HepG2 (cell line): ENCODE data around the gene RPS27L. TPM values are rescaled to one million over a fixed set of nuclear protein-coding genes. Genes with fewer than 3 reads are reported as not detected.

Source experiments
- ELF4 ChIP-seq: sonication (generic); formaldehyde crosslinking; IDR thresholded peaks from 2 replicates; pipeline ENCODE4 v1.5.0; 2020; ENCODE audit warnings: missing genetic modification reagents, mild to moderate bottlenecking, moderate library complexity, borderline replicate concordance
- SP5 ChIP-seq: IDR thresholded peaks from 2 replicates; pipeline ENCODE4 v1.6.1; 2016; ENCODE audit warnings: low read depth, borderline replicate concordance
- SRSF9 ChIP-seq: fragments of 200-400 bp; formaldehyde crosslinking; IDR thresholded peaks from 2 replicates; pipeline ENCODE4 v1.6.1; 2018; ENCODE audit warnings: borderline replicate concordance, mild to moderate bottlenecking, low read depth, low read length; ENCODE audit not compliant: insufficient read depth, poor library complexity, severe bottlenecking
- TCF7L2 ChIP-seq: IDR thresholded peaks from 2 replicates; pipeline ENCODE4 v1.6.1; 2011; ENCODE audit warnings: mild to moderate bottlenecking, low read depth, low read length, moderate library complexity
- TGIF2 ChIP-seq: IDR thresholded peaks from 2 replicates; pipeline ENCODE4 v1.6.1; 2016; ENCODE audit warnings: control low read depth, missing compliant biosample characterization
- TP53 ChIP-seq: sonication (generic); formaldehyde crosslinking; conservative IDR thresholded peaks from 2 replicates; pipeline ENCODE4 v1.4.0; 2020; ENCODE audit warnings: missing genetic modification reagents
- YEATS2 ChIP-seq: sonication (generic); formaldehyde crosslinking; IDR thresholded peaks from 2 replicates; pipeline ENCODE4 v1.4.0; 2020; ENCODE audit warnings: missing genetic modification reagents, borderline replicate concordance
- ZMYM3 ChIP-seq: sonication (generic); formaldehyde crosslinking; IDR thresholded peaks from 2 replicates; pipeline ENCODE4 v1.5.1; 2020; ENCODE audit warnings: mild to moderate bottlenecking, missing genetic modification reagents
- ZNF589 ChIP-seq: sonication (generic); formaldehyde crosslinking; conservative IDR thresholded peaks from 2 replicates; pipeline ENCODE4 v1.8.0; 2022; ENCODE audit warnings: mild to moderate bottlenecking, moderate library complexity, missing genetic modification reagents
- ZNF672 ChIP-seq: sonication (generic); formaldehyde crosslinking; IDR thresholded peaks from 2 replicates; pipeline ENCODE4 v1.8.1; 2022; ENCODE audit warnings: missing genetic modification reagents
- ZNF720 ChIP-seq: sonication (generic); formaldehyde crosslinking; IDR thresholded peaks from 2 replicates; pipeline ENCODE4 v1.4.0; 2020; ENCODE audit warnings: missing genetic modification reagents
- ZSCAN31 ChIP-seq: sonication (generic); formaldehyde crosslinking; IDR thresholded peaks from 2 replicates; pipeline ENCODE4 v1.5.0; 2020; ENCODE audit warnings: low read depth, mild to moderate bottlenecking, missing genetic modification reagents
- polyA plus RNA-seq, 8 experiments: library from polyadenylated mRNA; depleted of rRNA in 3 of 8; stranded (reverse) in 7 of 8; unstranded in 1 of 8; fragments of >200 nt; fragmentation: Illumina TruSeq in 4 of 8; extraction: Trizol in 4 of 8; gene quantifications; 2 replicates each; pipeline versions ENCODE4 v1.2.1 to v1.2.3, GENCODE V29; 2011 to 2016; ENCODE audit warnings: low read depth in 4 of 8, missing spikeins in 1 of 8, mixed read lengths in 1 of 8; ENCODE audit not compliant: insufficient read depth in 1 of 8
- total RNA-seq, 5 experiments: library from RNA; depleted of rRNA; stranded (reverse); fragments of >200 nt; fragmentation: Illumina TruSeq; extraction: Trizol; gene quantifications; 2 replicates each; pipeline ENCODE4 v1.2.3, GENCODE V29; 2016; ENCODE audit warnings: low read depth in 1 of 5
- TF ChIP-seq, protein P1 (sequence below): sonication (generic); formaldehyde crosslinking; IDR thresholded peaks from 2 replicates; pipeline ENCODE4 v1.5.1; 2020; ENCODE audit warnings: missing genetic modification reagents, mild to moderate bottlenecking, borderline replicate concordance
- TF ChIP-seq, protein P2 (sequence below): sonication (generic); formaldehyde crosslinking; IDR thresholded peaks from 2 replicates; pipeline ENCODE4 v1.5.0; 2020; ENCODE audit warnings: mild to moderate bottlenecking, missing genetic modification reagents
- TF ChIP-seq, protein P3 (sequence below): sonication (generic); formaldehyde crosslinking; IDR thresholded peaks from 2 replicates; pipeline ENCODE4 v1.5.0; 2020; ENCODE audit warnings: missing genetic modification reagents
- TF ChIP-seq, protein P4 (sequence below): sonication (generic); formaldehyde crosslinking; IDR thresholded peaks from 2 replicates; pipeline ENCODE4 v1.8.0; 2022; ENCODE audit warnings: mild to moderate bottlenecking, missing genetic modification reagents, moderate library complexity
- TF ChIP-seq, protein P5 (sequence below): sonication (generic); formaldehyde crosslinking; IDR thresholded peaks from 2 replicates; pipeline ENCODE4 v1.5.1; 2020; ENCODE audit warnings: mild to moderate bottlenecking, missing genetic modification reagents, borderline replicate concordance

The RPS27L gene
- total and polyA plus RNA-seq, 2 of the 13 experiments (the other 11 are each of a cell fraction or from before 2014, with no cell fraction given): 231 to 433 TPM

DNA sequence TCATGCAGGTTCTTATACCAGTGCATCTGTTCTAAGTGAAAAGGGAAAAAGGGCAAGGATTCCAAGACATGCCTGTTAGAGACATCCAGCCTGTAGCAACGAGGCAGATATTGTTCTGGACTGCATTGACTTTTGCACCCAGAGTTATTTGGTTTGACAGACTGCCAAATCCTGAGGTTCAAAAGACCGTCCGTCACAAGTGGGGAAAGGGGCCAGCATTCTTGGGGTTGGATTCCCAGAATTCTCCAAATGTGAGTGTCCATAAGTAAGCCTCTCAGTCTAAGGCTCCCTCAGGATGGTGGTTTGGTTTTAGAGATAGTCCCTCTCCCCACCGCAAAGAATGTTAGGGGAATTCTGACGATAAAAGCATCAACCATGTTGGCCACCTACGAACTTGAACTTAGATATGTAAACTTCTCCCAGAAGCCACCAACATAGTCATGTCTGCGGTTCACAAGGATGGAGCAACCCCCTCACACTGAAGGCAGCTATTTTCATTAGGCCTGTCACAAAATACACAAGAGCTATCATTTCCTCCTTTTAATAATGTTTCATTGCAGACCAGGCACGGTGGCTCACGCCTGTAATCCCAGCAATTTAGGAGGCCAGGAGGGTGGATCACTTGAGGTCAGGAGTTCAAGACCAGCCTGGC lies 49.3 kb downstream of the RPS27L start (continued):
- TF ChIP-seq ZSCAN31 (CRISPR knock-in tag) (peak; percentile 57; the same call in 1 of the 2 replicates), SRSF9 (no peak), ZMYM3 (CRISPR knock-in tag) (peak; percentile 44), ZNF589 (CRISPR knock-in tag) (no peak), ZNF720 (no peak), ELF4 (CRISPR knock-in tag) (peak; percentile 70; the same call in 1 of the 2 replicates), YEATS2 (CRISPR knock-in tag) (no peak; the same call in 1 of the 2 replicates), TP53 (CRISPR knock-in tag) (0 out of 2 replicates have a peak, but pooled peaks have one; percentile 18), SP5 (CRISPR knock-in tag) (no peak), TGIF2 (CRISPR knock-in tag) (peak; percentile 88), ZNF672 (CRISPR knock-in tag) (no peak), TCF7L2 (0 out of 2 replicates have a peak, but pooled peaks have one; percentile 24)
- TF ChIP-seq, protein P1, sequence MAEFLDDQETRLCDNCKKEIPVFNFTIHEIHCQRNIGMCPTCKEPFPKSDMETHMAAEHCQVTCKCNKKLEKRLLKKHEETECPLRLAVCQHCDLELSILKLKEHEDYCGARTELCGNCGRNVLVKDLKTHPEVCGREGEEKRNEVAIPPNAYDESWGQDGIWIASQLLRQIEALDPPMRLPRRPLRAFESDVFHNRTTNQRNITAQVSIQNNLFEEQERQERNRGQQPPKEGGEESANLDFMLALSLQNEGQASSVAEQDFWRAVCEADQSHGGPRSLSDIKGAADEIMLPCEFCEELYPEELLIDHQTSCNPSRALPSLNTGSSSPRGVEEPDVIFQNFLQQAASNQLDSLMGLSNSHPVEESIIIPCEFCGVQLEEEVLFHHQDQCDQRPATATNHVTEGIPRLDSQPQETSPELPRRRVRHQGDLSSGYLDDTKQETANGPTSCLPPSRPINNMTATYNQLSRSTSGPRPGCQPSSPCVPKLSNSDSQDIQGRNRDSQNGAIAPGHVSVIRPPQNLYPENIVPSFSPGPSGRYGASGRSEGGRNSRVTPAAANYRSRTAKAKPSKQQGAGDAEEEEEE (CRISPR knock-in tag): no peak
- TF ChIP-seq, protein P2, sequence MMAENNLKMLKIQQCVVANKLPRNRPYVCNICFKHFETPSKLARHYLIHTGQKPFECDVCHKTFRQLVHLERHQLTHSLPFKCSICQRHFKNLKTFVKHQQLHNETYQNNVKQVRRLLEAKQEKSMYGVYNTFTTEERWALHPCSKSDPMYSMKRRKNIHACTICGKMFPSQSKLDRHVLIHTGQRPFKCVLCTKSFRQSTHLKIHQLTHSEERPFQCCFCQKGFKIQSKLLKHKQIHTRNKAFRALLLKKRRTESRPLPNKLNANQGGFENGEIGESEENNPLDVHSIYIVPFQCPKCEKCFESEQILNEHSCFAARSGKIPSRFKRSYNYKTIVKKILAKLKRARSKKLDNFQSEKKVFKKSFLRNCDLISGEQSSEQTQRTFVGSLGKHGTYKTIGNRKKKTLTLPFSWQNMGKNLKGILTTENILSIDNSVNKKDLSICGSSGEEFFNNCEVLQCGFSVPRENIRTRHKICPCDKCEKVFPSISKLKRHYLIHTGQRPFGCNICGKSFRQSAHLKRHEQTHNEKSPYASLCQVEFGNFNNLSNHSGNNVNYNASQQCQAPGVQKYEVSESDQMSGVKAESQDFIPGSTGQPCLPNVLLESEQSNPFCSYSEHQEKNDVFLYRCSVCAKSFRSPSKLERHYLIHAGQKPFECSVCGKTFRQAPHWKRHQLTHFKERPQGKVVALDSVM (CRISPR knock-in tag): 0 out of 2 replicates have a peak, but pooled peaks have one; percentile 18
- TF ChIP-seq, protein P3, sequence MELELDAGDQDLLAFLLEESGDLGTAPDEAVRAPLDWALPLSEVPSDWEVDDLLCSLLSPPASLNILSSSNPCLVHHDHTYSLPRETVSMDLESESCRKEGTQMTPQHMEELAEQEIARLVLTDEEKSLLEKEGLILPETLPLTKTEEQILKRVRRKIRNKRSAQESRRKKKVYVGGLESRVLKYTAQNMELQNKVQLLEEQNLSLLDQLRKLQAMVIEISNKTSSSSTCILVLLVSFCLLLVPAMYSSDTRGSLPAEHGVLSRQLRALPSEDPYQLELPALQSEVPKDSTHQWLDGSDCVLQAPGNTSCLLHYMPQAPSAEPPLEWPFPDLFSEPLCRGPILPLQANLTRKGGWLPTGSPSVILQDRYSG (CRISPR knock-in tag): no peak
- TF ChIP-seq, protein P4, sequence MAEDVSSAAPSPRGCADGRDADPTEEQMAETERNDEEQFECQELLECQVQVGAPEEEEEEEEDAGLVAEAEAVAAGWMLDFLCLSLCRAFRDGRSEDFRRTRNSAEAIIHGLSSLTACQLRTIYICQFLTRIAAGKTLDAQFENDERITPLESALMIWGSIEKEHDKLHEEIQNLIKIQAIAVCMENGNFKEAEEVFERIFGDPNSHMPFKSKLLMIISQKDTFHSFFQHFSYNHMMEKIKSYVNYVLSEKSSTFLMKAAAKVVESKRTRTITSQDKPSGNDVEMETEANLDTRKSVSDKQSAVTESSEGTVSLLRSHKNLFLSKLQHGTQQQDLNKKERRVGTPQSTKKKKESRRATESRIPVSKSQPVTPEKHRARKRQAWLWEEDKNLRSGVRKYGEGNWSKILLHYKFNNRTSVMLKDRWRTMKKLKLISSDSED: no peak
- TF ChIP-seq, protein P5, sequence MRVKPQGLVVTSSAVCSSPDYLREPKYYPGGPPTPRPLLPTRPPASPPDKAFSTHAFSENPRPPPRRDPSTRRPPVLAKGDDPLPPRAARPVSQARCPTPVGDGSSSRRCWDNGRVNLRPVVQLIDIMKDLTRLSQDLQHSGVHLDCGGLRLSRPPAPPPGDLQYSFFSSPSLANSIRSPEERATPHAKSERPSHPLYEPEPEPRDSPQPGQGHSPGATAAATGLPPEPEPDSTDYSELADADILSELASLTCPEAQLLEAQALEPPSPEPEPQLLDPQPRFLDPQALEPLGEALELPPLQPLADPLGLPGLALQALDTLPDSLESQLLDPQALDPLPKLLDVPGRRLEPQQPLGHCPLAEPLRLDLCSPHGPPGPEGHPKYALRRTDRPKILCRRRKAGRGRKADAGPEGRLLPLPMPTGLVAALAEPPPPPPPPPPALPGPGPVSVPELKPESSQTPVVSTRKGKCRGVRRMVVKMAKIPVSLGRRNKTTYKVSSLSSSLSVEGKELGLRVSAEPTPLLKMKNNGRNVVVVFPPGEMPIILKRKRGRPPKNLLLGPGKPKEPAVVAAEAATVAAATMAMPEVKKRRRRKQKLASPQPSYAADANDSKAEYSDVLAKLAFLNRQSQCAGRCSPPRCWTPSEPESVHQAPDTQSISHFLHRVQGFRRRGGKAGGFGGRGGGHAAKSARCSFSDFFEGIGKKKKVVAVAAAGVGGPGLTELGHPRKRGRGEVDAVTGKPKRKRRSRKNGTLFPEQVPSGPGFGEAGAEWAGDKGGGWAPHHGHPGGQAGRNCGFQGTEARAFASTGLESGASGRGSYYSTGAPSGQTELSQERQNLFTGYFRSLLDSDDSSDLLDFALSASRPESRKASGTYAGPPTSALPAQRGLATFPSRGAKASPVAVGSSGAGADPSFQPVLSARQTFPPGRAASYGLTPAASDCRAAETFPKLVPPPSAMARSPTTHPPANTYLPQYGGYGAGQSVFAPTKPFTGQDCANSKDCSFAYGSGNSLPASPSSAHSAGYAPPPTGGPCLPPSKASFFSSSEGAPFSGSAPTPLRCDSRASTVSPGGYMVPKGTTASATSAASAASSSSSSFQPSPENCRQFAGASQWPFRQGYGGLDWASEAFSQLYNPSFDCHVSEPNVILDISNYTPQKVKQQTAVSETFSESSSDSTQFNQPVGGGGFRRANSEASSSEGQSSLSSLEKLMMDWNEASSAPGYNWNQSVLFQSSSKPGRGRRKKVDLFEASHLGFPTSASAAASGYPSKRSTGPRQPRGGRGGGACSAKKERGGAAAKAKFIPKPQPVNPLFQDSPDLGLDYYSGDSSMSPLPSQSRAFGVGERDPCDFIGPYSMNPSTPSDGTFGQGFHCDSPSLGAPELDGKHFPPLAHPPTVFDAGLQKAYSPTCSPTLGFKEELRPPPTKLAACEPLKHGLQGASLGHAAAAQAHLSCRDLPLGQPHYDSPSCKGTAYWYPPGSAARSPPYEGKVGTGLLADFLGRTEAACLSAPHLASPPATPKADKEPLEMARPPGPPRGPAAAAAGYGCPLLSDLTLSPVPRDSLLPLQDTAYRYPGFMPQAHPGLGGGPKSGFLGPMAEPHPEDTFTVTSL (CRISPR knock-in tag): peak; percentile 86; the same call in 1 of the 2 replicates
